Panc1 (cell line): ENCODE measurements around the gene MAPKAP1. TPM values are rescaled to one million over a fixed set of nuclear protein-coding genes. Genes with fewer than 3 reads are reported as not detected.

Experiments used
- ATAC-seq: fragments of 200-7000 bp; cut with Tn5 transposase; 2 replicates; pipeline ENCODE4 v1.9.1; 2020; ENCODE audit warnings: mild to moderate bottlenecking, moderate library complexity
- BruUV-seq: library from RNA; stranded (reverse); fragments of 400-500 nt; replicated peaks from 2 replicates; lab custom pipeline; 2021; lab: Mats Ljungman, UMichigan
- CTCF ChIA-PET: fragments of 300-600 bp; sonication (Branson Sonifier 250); formaldehyde crosslinking; loops from one replicate; lab custom pipeline; 2022; ENCODE audit warnings: antibody characterized with exemption; lab: Charles Lee
- POLR2A ChIA-PET: fragments of 300-600 bp; sonication (Branson Sonifier 250); formaldehyde crosslinking; loops from one replicate; lab custom pipeline; 2022; ENCODE audit warnings: antibody characterized with exemption; lab: Charles Lee
- DNase-seq: peaks from one replicate; pipeline ENCODE4 v3.0.0-alpha.2; 2010; ENCODE audit warnings: low read depth, low spot score
- H3K27ac ChIP-seq: 2 replicates; pipeline ENCODE4 v1.5.1; 2011; ENCODE audit warnings: mild to moderate bottlenecking, low read length, inconsistent platforms
- H3K27me3 ChIP-seq: fragments of 200-500 bp; sonication (Bioruptor generic); 2 replicates; pipeline ENCODE4 v1.6.0; 2014; ENCODE audit warnings: low read length, inconsistent platforms; ENCODE audit not compliant: control insufficient read depth, insufficient read depth
- H3K36me3 ChIP-seq: fragments of 200-500 bp; sonication (Bioruptor generic); 2 replicates; pipeline ENCODE4 v1.5.1; 2014; ENCODE audit warnings: inconsistent platforms, mild to moderate bottlenecking, low read length, moderate library complexity; ENCODE audit not compliant: control insufficient read depth, insufficient read depth
- H3K4me1 ChIP-seq: 2 replicates; pipeline ENCODE4 v1.5.1; 2011; ENCODE audit warnings: inconsistent platforms, mild to moderate bottlenecking, low read length, moderate library complexity; ENCODE audit not compliant: control insufficient read depth, insufficient read depth
- H3K4me3 ChIP-seq, 2 experiments: 2 replicates each; pipeline ENCODE4 v1.5.1; 2011 to 2012; ENCODE audit warnings: low read depth in 2 of 2, low read length in 2 of 2, mild to moderate bottlenecking in 2 of 2, inconsistent platforms in 1 of 2, moderate library complexity in 1 of 2
- H3K9me3 ChIP-seq: fragments of 200-500 bp; sonication (Bioruptor generic); 2 replicates; pipeline ENCODE4 v1.5.1; 2014; ENCODE audit warnings: low read depth, mild to moderate bottlenecking, inconsistent platforms, low read length, moderate library complexity; ENCODE audit not compliant: control insufficient read depth, insufficient read depth
- POLR2AphosphoS5 ChIP-seq: IDR thresholded peaks from 2 replicates; pipeline ENCODE4 v1.6.1; 2012; ENCODE audit warnings: mild to moderate bottlenecking, low read depth, low read length, moderate library complexity
- SIN3A ChIP-seq: IDR thresholded peaks from 2 replicates; pipeline ENCODE4 v1.6.1; 2012; ENCODE audit warnings: low read depth, mild to moderate bottlenecking, low read length, moderate library complexity, borderline replicate concordance; ENCODE audit not compliant: insufficient read depth
- TCF7L2 ChIP-seq: IDR thresholded peaks from 2 replicates; pipeline ENCODE4 v1.6.1; 2011; ENCODE audit warnings: mild to moderate bottlenecking, low read depth, low read length, inconsistent platforms
- in situ Hi-C: cut with HindIII; loops from 2 replicates; pipeline ENCODE4 v1.10.0; 2016; ENCODE audit warnings: low sequenced_read_pairs, low pct_unique_long_range_greater_than_20kb
- intact Hi-C: fragments of 100-400 bp; cut with micrococcal nuclease; formaldehyde crosslinking; loops from one replicate; pipeline ENCODE4 v1.10.0; 2022; ENCODE audit not compliant: unreplicated experiment
- total RNA-seq: library from RNA; stranded (reverse); gene quantifications from one replicate; pipeline ENCODE4 v1.2.1, GENCODE V29; 2021; ENCODE audit not compliant: unreplicated experiment
- TF ChIP-seq, protein P1 (sequence below): fragments of 450-650 bp; IDR thresholded peaks from 2 replicates; pipeline ENCODE4 v1.5.1; 2017; ENCODE audit warnings: mild to moderate bottlenecking
- TF ChIP-seq, protein P2 (sequence below), 2 experiments: IDR thresholded peaks; 2 replicates each; pipeline ENCODE4 v1.6.1; 2011 to 2012; ENCODE audit warnings: low read depth in 2 of 2, control low read depth in 1 of 2, low read length in 1 of 2, mild to moderate bottlenecking in 1 of 2, moderate library complexity in 1 of 2; ENCODE audit not compliant: insufficient read depth in 1 of 2

The MAPKAP1 gene
- total RNA-seq, 1 experiment from 2014 or later, result 72.7 TPM

DNA sequence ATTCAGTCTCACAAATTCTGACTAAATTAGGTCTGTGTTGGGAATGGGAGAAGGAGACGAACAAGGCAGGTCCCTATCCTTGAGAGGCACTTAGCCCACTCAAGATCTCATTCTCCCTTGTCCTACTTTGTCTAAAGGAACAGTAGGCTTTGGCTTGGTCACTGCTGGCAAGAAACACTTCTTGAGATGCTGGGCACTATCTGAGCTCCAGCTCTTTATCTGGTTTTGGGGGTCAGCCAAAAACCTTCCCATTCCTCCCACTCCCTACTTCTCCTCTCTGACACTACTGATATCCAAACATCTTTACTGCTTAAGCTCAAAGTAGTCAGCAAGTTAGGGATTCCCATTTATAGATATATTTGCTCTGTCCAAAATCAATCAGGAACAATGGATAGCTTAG lies 155.2 kb downstream of the MAPKAP1 start:
- DNase-seq (no peak), ATAC-seq (no peak)
- BruUV-seq, result no TSS peak
- Histone ChIP-seq H3K36me3 (no peaks in the 10 kb centered on the region; the same call in 1 of the 2 replicates), H3K27ac (no peak overlapping the region), H3K27me3 (no peaks in the 10 kb centered on the region), H3K4me3 (no peak overlapping the region), H3K4me1 (peaks cover 3% of the 10 kb centered on the region; the same call in 1 of the 2 replicates), H3K9me3 (no peaks in the 10 kb centered on the region)
- CTCF ChIA-PET, result no interaction called here
- in situ Hi-C loops, result no loop called here
- TF ChIP-seq, protein P1, sequence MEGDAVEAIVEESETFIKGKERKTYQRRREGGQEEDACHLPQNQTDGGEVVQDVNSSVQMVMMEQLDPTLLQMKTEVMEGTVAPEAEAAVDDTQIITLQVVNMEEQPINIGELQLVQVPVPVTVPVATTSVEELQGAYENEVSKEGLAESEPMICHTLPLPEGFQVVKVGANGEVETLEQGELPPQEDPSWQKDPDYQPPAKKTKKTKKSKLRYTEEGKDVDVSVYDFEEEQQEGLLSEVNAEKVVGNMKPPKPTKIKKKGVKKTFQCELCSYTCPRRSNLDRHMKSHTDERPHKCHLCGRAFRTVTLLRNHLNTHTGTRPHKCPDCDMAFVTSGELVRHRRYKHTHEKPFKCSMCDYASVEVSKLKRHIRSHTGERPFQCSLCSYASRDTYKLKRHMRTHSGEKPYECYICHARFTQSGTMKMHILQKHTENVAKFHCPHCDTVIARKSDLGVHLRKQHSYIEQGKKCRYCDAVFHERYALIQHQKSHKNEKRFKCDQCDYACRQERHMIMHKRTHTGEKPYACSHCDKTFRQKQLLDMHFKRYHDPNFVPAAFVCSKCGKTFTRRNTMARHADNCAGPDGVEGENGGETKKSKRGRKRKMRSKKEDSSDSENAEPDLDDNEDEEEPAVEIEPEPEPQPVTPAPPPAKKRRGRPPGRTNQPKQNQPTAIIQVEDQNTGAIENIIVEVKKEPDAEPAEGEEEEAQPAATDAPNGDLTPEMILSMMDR, result no peak
- TF ChIP-seq TCF7L2 (no peak), SIN3A (no peak), POLR2AphosphoS5 (no peak)
- TF ChIP-seq, protein P2, sequence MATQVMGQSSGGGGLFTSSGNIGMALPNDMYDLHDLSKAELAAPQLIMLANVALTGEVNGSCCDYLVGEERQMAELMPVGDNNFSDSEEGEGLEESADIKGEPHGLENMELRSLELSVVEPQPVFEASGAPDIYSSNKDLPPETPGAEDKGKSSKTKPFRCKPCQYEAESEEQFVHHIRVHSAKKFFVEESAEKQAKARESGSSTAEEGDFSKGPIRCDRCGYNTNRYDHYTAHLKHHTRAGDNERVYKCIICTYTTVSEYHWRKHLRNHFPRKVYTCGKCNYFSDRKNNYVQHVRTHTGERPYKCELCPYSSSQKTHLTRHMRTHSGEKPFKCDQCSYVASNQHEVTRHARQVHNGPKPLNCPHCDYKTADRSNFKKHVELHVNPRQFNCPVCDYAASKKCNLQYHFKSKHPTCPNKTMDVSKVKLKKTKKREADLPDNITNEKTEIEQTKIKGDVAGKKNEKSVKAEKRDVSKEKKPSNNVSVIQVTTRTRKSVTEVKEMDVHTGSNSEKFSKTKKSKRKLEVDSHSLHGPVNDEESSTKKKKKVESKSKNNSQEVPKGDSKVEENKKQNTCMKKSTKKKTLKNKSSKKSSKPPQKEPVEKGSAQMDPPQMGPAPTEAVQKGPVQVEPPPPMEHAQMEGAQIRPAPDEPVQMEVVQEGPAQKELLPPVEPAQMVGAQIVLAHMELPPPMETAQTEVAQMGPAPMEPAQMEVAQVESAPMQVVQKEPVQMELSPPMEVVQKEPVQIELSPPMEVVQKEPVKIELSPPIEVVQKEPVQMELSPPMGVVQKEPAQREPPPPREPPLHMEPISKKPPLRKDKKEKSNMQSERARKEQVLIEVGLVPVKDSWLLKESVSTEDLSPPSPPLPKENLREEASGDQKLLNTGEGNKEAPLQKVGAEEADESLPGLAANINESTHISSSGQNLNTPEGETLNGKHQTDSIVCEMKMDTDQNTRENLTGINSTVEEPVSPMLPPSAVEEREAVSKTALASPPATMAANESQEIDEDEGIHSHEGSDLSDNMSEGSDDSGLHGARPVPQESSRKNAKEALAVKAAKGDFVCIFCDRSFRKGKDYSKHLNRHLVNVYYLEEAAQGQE (IDR thresholded peaks at IDR 0.05; ENCODE audit: insufficient read depth in 1 of 2, low read depth in 2 of 2, low read length in 1 of 2), result no peak
- POLR2A ChIA-PET, result no interaction called here
- intact Hi-C loops, result no loop called here

DNA sequence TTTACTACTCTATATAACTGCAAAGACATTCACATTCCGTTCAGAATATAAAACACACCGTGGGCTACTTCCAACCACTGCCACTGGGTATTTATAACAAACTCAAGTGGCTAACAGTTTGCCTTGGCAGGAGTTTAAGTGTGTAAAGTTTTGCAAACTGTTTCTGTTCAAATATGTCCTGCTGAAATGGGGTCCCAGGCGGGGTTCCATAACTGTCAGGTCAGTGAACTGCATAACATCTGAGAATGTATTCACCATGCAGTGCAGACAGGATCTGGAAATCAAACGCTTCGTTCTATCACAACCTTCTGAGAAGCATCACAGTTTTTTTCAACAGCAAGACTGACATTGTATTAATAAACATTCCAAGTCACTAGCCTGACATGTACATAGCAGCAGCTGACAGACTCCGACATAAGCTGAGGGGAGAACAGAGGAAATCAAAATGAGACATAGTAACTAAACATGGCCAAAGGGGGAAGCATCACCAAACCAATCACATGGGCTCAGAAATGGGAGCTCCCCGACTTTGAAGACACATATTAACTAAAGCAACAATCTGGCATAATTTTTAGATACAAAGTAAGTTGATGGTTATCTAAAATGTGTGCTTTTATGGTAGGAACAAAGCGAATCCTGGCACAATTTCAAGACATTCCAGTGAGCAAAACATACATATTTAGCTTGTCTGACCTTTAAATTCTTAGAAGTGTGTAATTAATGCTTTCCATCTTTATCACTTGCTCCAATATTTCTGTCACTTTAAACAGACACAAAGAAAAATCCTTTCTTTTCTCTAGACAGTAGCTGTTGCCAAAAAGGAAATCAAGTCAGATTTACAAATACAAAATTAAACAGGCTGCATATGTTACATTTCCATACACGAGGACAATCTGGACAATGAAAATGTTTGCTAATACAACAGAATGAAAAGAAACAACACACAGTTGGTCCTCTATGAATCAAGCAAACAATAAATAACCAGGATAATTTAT lies 156.8 kb downstream of the MAPKAP1 start:
- no peak for ATAC-seq
- no peak for TF ChIP-seq SIN3A
- Histone ChIP-seq H3K4me3 (no peak overlapping the region), H3K9me3 (no peaks in the 10 kb centered on the region), H3K27ac (no peak overlapping the region), H3K4me1 (peaks cover 3% of the 10 kb centered on the region; the same call in 1 of the 2 replicates), H3K27me3 (no peaks in the 10 kb centered on the region), H3K36me3 (no peaks in the 10 kb centered on the region; the same call in 1 of the 2 replicates)
- in situ Hi-C loops (no loop called here), intact Hi-C loops (no loop called here)
- BruUV-seq, result no TSS peak
- CTCF ChIA-PET, result no interaction called here
- POLR2A ChIA-PET, result interaction anchor here (0.6 kb wide), 1 partner anchor 308 kb away, joined by 5 read pairs; no protein-coding TSS in a partner anchor
- no peak for DNase-seq

DNA sequence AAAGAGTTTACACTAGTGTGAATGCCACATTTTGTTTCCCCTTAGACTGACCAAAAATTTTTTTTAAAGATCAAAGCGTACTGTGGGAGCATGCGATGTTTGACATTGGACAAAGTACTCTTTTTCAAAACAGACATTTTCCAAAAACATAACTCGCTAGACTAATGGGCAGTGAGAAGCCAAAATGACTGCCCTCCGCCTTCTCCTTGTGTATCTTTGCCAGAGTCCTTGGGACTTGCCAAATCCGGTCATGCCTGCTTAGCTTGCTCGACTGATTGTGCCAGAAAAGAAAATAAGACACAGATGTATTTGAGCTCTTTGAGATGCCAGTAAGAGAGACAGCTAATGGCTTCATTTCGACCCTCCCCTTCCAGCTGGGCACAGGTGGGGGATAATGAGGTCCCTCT lies 157.5 kb downstream of the MAPKAP1 start:
- Histone ChIP-seq H3K27ac (no peak overlapping the region), H3K27me3 (no peaks in the 10 kb centered on the region), H3K4me1 (peaks cover 3% of the 10 kb centered on the region; the same call in 1 of the 2 replicates), H3K4me3 (no peak overlapping the region), H3K9me3 (no peaks in the 10 kb centered on the region), H3K36me3 (no peaks in the 10 kb centered on the region; the same call in 1 of the 2 replicates)
- no TSS peak for BruUV-seq
- intact Hi-C loops, result no loop called here
- CTCF ChIA-PET, result no interaction called here
- no peak for DNase-seq
- POLR2A ChIA-PET, result no interaction called here
- in situ Hi-C loops, result no loop called here
- no peak for ATAC-seq
- TF ChIP-seq, protein P1, result no peak
- TF ChIP-seq POLR2AphosphoS5 (no peak), SIN3A (no peak), TCF7L2 (no peak)
- TF ChIP-seq, protein P2 (IDR thresholded peaks at IDR 0.05; ENCODE audit: insufficient read depth in 1 of 2, low read depth in 2 of 2, low read length in 1 of 2), result no peak
